Hippocampal formation (tissue), 2 donors: ENCODE data around the gene PYCR2.

ENCODE experiments used
- DNase-seq, 2 donors: peaks; one replicate each; lab custom pipeline; 2025; lab: John Stamatoyannopoulos, UW

PYCR2 gene

DNA sequence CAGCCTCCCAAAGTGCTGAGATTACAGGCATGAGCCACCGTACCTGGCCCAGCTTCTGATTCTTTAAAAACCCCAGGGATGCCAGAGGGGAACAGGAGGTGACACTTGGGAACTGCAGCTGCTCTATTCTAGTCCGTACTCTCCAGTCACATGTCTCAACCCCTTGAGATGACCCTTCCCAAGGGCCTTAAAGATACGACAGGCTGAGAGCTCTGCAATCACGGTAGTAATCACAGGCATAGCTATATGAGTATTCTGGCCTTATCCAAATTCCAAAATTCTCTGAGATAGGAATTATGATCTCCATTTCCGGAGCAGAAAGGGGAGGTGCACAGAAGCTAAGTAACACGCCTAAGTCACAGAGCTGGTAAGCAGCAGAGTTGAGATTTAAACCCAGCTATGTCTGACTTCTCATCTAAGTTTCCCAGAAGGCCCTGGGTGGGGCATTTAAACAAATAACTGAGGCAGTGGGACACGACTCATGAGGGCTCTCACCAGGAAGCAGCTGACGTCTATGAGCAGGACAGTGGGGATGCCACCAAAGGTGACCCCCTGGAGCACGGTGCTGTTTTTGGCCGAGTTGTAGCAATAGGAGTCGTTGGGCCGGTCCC is 47.0 kb downstream of the PYCR2 start:
- no peak for DNase-seq

DNA sequence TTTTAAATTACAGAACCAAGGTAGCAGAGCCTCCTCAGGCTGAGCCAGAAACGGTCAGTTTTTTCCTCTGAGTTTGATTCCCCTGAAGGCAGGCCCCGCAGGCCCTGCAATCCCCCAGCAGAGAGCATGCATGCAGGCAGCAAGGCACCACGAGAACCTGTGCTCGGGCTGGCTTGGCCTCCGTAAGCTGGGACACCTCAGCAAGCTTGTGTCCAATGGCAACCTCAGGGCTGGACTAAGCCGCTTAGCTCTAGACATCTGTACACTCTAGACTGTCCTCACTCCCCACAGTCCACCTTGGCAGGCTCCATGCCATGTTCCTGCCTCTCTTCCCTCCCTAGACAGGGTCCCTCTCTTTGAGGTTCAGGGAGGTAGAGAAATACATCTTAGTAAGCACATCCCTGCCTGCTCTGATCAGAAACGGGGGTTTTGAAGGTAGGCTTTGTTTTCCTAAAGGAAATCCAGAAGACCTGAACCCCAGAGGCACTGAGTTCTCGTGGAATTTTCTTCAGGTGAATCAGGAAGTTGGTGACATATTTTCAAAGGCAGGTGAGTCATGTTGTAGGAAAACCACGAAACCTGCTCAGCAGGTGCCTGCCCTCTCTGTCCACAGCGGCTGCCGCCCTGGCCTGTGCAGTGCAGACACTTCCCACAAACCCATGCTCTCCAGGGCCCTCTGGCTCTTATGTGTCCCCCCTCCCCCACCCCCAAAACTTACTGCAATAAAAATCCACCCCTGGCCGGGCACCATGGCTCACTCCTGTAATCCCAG is 48.8 kb downstream of the PYCR2 start:
- DNase-seq, result no peak

DNA sequence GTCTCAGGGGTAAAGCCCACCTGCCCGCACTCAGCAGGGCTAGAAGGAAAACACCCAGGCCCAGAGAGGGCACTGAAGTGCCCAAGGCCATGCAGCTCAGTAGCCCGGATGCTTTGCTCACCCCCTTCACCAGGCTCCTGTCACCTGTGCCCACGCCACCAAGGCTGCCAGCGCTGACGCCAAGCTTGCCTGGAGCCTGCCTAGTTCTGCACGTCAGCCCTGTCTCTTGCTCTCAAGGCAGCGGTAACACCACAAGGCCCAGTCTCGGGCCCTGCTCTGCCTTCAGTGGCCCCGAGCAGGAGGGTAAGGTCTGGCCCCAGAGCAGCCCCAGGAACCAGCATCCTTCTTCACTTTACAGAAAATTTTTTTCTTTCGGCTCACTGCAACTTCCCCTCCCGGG is 49.6 kb downstream of the PYCR2 start:
- no peak for DNase-seq

DNA sequence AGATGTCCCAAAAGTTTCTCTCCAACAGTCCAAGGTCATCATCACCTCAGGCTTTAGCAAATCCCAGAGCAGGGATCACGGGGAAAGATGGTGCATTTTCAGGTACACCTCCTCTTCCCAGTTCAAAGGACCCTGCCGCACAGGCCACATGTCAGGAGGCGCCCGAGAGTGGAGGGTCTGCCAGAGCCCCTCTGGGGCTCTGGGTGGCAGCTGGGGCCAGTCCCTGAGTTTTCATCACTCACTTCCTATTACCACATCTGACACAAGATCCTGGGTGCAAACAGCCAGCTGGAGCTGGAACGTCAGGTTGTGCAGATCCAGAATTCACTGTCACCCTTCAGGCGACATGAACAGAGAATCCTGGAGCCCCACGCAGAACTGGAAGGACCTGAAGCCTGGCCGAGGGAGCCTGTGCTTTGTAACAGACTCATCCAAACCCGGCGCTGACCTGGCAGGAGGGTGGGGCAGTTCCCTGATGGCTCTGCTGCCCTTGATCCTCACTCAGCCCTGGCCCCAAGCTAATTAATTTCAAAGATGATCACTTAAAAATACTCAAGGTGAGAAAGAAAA is 50.7 kb downstream of the PYCR2 start:
- no peak for DNase-seq

DNA sequence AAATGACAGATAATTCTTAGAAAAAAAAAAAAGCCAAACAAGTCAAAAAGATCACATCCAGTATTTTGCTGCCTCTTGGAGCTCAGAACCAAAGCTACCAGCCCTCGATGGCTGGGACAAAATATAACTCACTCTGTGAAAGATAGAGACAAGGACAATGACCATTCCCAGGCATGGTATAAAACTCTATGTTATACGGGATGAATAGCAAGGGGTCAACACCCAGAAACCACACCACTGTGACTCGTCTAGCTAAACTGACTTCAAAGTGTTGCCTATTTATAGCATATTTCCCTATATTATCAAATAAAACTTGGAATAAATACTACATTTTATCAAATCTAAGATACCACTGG is 52.0 kb downstream of the PYCR2 start:
- DNase-seq, result no peak

DNA sequence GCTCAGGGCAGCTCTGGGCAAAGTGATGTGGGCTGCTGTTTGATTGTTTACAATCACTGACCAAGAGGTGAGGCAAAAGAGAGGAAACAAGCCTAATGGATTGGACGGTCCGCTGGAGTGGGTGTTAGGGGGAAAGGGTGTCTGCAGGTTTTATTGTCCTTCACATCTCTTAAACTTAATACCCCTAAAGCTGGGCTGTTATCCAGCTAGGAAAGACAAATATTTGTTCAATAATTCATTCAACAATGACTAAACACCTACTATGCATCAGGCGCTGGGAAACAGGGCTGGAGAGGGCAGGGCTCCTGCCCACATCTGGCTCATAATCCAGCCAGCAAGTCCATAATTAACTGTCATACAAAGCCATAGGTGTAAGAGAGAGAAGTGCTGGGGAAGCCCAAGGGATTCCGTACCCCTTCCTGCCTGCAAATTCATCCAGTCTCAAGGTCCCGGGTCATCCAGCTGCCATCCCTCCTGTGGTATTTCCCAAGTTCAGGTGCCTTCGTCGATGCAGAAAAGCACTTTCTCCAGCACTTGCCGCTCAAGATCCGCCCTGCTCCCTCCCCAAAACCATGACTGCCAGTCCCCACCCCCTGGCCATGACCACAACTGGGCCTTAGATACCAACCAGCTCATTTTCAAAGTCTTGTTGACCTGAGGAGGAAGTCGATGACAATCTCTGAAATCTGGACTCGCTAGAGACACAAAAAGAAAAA is 52.5 kb downstream of the PYCR2 start:
- DNase-seq, result no peak

DNA sequence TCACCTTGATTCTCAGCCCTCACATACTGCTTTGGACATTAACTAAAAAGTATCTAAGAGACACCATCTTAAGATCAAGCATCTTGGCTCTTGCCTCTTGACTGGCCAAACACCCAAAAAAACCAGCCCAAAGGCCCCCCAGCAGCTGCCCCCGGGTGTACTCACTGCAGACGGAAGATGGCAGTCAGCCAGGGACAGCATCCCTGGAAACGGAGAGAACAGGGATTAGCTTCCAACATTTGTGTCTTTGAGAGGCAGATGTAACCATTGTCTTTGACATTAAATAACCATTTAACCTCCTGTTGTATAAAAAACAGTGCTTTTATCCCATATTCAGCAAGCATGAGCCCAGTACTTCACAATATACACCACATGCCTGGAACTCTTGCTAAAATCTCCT is 53.1 kb downstream of the PYCR2 start:
- no peak for DNase-seq
